K562 (cell line): ENCODE data around the gene GSTM2. TPM values are rescaled to one million over a fixed set of nuclear protein-coding genes. Genes with fewer than 3 reads are reported as not detected.

Experiments
- ARHGAP35 ChIP-seq: fragments of 450-650 bp; IDR thresholded peaks from 2 replicates; pipeline ENCODE4 v1.6.1; 2018; ENCODE audit not compliant: partially characterized antibody
- BRD9 ChIP-seq: fragments of 450-650 bp; IDR thresholded peaks from 2 replicates; pipeline ENCODE4 v1.6.1; 2018; ENCODE audit warnings: low read depth; ENCODE audit not compliant: partially characterized antibody
- CEBPG ChIP-seq, 3 experiments: fragments of 200-800 bp in 1 of 3; sonication (Bioruptor generic) in 1 of 3; sonication (generic) in 1 of 3; formaldehyde crosslinking in 1 of 3; IDR thresholded peaks in 2 of 3; conservative IDR thresholded peaks in 1 of 3; 2 replicates each; pipeline versions ENCODE4 v1.6.1 to v1.8.0; 2016 to 2022; ENCODE audit warnings: missing compliant biosample characterization in 2 of 3, missing genetic modification characterization in 2 of 3, mild to moderate bottlenecking in 1 of 3, missing genetic modification reagents in 1 of 3
- COPS2 ChIP-seq: fragments of 450-650 bp; conservative IDR thresholded peaks from 2 replicates; pipeline ENCODE4 v1.6.1; 2016; ENCODE audit warnings: mild to moderate bottlenecking, moderate library complexity
- ESRRA ChIP-seq: fragments of 450-650 bp; IDR thresholded peaks from 2 replicates; pipeline ENCODE4 v1.6.1; 2014; ENCODE audit warnings: low read depth, mild to moderate bottlenecking, moderate library complexity, borderline replicate concordance
- MAFF ChIP-seq: IDR thresholded peaks from 2 replicates; pipeline ENCODE4 v1.6.1; 2012; ENCODE audit warnings: low read length, improper control_type of control experiment
- MBD2 ChIP-seq: sonication (generic); IDR thresholded peaks from 2 replicates; pipeline ENCODE4 v1.6.1; 2016; ENCODE audit warnings: low read depth, borderline replicate concordance
- NCOR1 ChIP-seq: fragments of 450-650 bp; IDR thresholded peaks from 2 replicates; pipeline ENCODE4 v1.6.1; 2016; ENCODE audit warnings: mild to moderate bottlenecking, moderate library complexity
- NR2F6 ChIP-seq: fragments of 450-650 bp; formaldehyde crosslinking; IDR thresholded peaks from 2 replicates; pipeline ENCODE4 v1.4.0; 2020; ENCODE audit warnings: mild to moderate bottlenecking
- POLR2B ChIP-seq: fragments of 450-650 bp; IDR thresholded peaks from 2 replicates; pipeline ENCODE4 v1.6.1; 2018; ENCODE audit warnings: low read depth; ENCODE audit not compliant: partially characterized antibody
- PRMT5 ChIP-seq: sonication (generic); formaldehyde crosslinking; IDR thresholded peaks from 2 replicates; pipeline ENCODE4 v1.5.0; 2020; ENCODE audit warnings: missing genetic modification reagents
- PTBP1 ChIP-seq: fragments of 200-400 bp; formaldehyde crosslinking; IDR thresholded peaks from 2 replicates; pipeline ENCODE4 v1.6.1; 2017; ENCODE audit warnings: low read depth, low read length
- RAD21 ChIP-seq, 2 experiments: fragments of 250-450 bp in 1 of 2; fragments of 450-650 bp in 1 of 2; sonication (Bioruptor Pico) in 1 of 2; formaldehyde crosslinking in 1 of 2; IDR thresholded peaks in 1 of 2; conservative IDR thresholded peaks in 1 of 2; 2 replicates each; pipeline versions ENCODE4 v1.4.0 to v1.8.0; 2020 to 2022; ENCODE audit warnings: mild to moderate bottlenecking in 2 of 2, moderate library complexity in 1 of 2
- SIX5 ChIP-seq, 2 experiments: IDR thresholded peaks; 2 replicates each; pipeline ENCODE4 v1.6.1; 2011; ENCODE audit warnings: low read length in 2 of 2, borderline replicate concordance in 1 of 2, low read depth in 1 of 2, mild to moderate bottlenecking in 1 of 2, moderate library complexity in 1 of 2; ENCODE audit not compliant: insufficient read depth in 1 of 2
- SMAD4 ChIP-seq: fragments of 250-450 bp; sonication (Bioruptor Pico); conservative IDR thresholded peaks from 2 replicates; pipeline ENCODE4 v1.8.0; 2021; ENCODE audit warnings: inconsistent platforms, mild to moderate bottlenecking, moderate library complexity
- SUPT5H ChIP-seq: fragments of 450-650 bp; IDR thresholded peaks from 2 replicates; pipeline ENCODE4 v1.6.1; 2016
- TAF9B ChIP-seq: fragments of 450-650 bp; IDR thresholded peaks from 2 replicates; pipeline ENCODE4 v1.6.1; 2018; ENCODE audit warnings: mild to moderate bottlenecking; ENCODE audit not compliant: partially characterized antibody
- TCF15 ChIP-seq: fragments of 250-450 bp; sonication (Bioruptor Pico); IDR thresholded peaks from 2 replicates; pipeline ENCODE4 v1.8.0; 2022; ENCODE audit warnings: moderate library complexity, mild to moderate bottlenecking, inconsistent platforms
- ZNF165 ChIP-seq: fragments of 250-450 bp; sonication (Bioruptor Pico); IDR thresholded peaks from 2 replicates; pipeline ENCODE4 v1.4.0; 2020; ENCODE audit warnings: borderline replicate concordance
- ZNF316 ChIP-seq: fragments of 450-650 bp; IDR thresholded peaks from 2 replicates; pipeline ENCODE4 v1.6.1; 2016
- ZNF41 ChIP-seq: fragments of 250-450 bp; sonication (Bioruptor Pico); conservative IDR thresholded peaks from 2 replicates; pipeline ENCODE4 v1.4.0; 2020; ENCODE audit warnings: mild to moderate bottlenecking
- polyA plus RNA-seq, 8 experiments: library from polyadenylated mRNA; depleted of rRNA in 4 of 8; stranded (reverse) in 5 of 8; unstranded in 3 of 8; fragments of >200 nt; fragmentation: Nextera tagmentation in 2 of 8; fragmentation: Illumina TruSeq in 1 of 8; extraction: Ambion mirVana in 2 of 8; extraction: Trizol in 1 of 8; gene quantifications; 2 replicates each; pipeline versions ENCODE4 v1.2.1 to v1.2.3, GENCODE V29; 2011 to 2014; ENCODE audit warnings: inconsistent platforms in 1 of 8, missing spikeins in 1 of 8
- total RNA-seq, 7 experiments: library from RNA; depleted of rRNA in 6 of 7; stranded (reverse); fragments of >200 nt in 6 of 7; fragmentation: Illumina TruSeq in 2 of 7; extraction: Trizol in 2 of 7; gene quantifications; 2 replicates each; pipeline versions ENCODE4 v1.2.1 to v1.2.3, GENCODE V29; 2011 to 2021; ENCODE audit warnings: low replicate concordance in 1 of 7
- TF ChIP-seq, protein P1 (sequence below): fragments of 250-450 bp; sonication (Bioruptor Pico); IDR thresholded peaks from 2 replicates; pipeline ENCODE4 v1.8.0; 2022; ENCODE audit warnings: inconsistent platforms, mild to moderate bottlenecking, moderate library complexity, borderline replicate concordance
- TF ChIP-seq, protein P2 (sequence below): IDR thresholded peaks from 3 replicates; pipeline ENCODE4 v1.6.1; 2011; ENCODE audit warnings: borderline replicate concordance, mild to moderate bottlenecking, moderate library complexity; ENCODE audit not compliant: insufficient read length; ENCODE audit errors: extremely low read depth

The GSTM2 gene
- total and polyA plus RNA-seq, 9 of the 15 experiments (the other 6 are each of a cell fraction or from before 2014, with no cell fraction given) = 1.6 to 15.1 (median 6.8) TPM

GRCh38 chr1:109655615-109656519 lies 12.0 kb upstream of the GSTM2 start, which contains the start of gene GSTM4 (continued):
- TF ChIP-seq, protein P1, sequence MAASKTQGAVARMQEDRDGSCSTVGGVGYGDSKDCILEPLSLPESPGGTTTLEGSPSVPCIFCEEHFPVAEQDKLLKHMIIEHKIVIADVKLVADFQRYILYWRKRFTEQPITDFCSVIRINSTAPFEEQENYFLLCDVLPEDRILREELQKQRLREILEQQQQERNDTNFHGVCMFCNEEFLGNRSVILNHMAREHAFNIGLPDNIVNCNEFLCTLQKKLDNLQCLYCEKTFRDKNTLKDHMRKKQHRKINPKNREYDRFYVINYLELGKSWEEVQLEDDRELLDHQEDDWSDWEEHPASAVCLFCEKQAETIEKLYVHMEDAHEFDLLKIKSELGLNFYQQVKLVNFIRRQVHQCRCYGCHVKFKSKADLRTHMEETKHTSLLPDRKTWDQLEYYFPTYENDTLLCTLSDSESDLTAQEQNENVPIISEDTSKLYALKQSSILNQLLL = no peak
- TF ChIP-seq RAD21 (CRISPR knock-in tag; conservative IDR thresholded peaks at IDR 0.05 in 1 of 2, IDR thresholded peaks at IDR 0.05 in 1 of 2) (no peak; a peak in 1 of 4 replicates), ZNF165 (CRISPR knock-in tag) (no peak), ZNF41 (CRISPR knock-in tag) (no peak), ESRRA (peak; percentile 100), MBD2 (peak; percentile 25; the same call in 1 of the 2 replicates), POLR2B (peak; percentile 68), CEBPG (CRISPR knock-in tag; IDR thresholded peaks at IDR 0.05) (no peak), CEBPG (tag; conservative IDR thresholded peaks at IDR 0.05 in 1 of 2, IDR thresholded peaks at IDR 0.05 in 1 of 2) (no peak), MAFF (no peak), PTBP1 (no peak), ZNF316 (no peak), ARHGAP35 (no peak), BRD9 (peak; percentile 62), TAF9B (no peak), SIX5 (IDR thresholded peaks at IDR 0.05; ENCODE audit: borderline replicate concordance in 1 of 2, insufficient read depth in 1 of 2, low read depth in 1 of 2, low read length in 2 of 2) (no peak), NR2F6 (CRISPR knock-in tag) (no peak), PRMT5 (no peak), SUPT5H (peak; percentile 80), TCF15 (no peak), SMAD4 (CRISPR knock-in tag) (peak; percentile 54), COPS2 (no peak), NCOR1 (no peak)
- TF ChIP-seq, protein P2, sequence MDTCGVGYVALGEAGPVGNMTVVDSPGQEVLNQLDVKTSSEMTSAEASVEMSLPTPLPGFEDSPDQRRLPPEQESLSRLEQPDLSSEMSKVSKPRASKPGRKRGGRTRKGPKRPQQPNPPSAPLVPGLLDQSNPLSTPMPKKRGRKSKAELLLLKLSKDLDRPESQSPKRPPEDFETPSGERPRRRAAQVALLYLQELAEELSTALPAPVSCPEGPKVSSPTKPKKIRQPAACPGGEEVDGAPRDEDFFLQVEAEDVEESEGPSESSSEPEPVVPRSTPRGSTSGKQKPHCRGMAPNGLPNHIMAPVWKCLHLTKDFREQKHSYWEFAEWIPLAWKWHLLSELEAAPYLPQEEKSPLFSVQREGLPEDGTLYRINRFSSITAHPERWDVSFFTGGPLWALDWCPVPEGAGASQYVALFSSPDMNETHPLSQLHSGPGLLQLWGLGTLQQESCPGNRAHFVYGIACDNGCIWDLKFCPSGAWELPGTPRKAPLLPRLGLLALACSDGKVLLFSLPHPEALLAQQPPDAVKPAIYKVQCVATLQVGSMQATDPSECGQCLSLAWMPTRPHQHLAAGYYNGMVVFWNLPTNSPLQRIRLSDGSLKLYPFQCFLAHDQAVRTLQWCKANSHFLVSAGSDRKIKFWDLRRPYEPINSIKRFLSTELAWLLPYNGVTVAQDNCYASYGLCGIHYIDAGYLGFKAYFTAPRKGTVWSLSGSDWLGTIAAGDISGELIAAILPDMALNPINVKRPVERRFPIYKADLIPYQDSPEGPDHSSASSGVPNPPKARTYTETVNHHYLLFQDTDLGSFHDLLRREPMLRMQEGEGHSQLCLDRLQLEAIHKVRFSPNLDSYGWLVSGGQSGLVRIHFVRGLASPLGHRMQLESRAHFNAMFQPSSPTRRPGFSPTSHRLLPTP = no peak
